WTC11 (cell line): ENCODE data around the gene KIRREL3.

Experiments used
- ETV6 ChIP-seq: sonication (generic); formaldehyde crosslinking; IDR thresholded peaks from 2 replicates; pipeline ENCODE4 v1.8.1; 2022; ENCODE audit warnings: mild to moderate bottlenecking, missing genetic modification reagents
- FOXK1 ChIP-seq: sonication (generic); formaldehyde crosslinking; IDR thresholded peaks from 2 replicates; pipeline ENCODE4 v1.8.0; 2022; ENCODE audit warnings: mild to moderate bottlenecking, moderate library complexity, missing genetic modification reagents
- NR1H2 ChIP-seq: sonication (generic); formaldehyde crosslinking; IDR thresholded peaks from 2 replicates; pipeline ENCODE4 v1.9.0; 2021; ENCODE audit warnings: mild to moderate bottlenecking, moderate library complexity, missing genetic modification reagents
- SP1 ChIP-seq: sonication (generic); formaldehyde crosslinking; conservative IDR thresholded peaks from 2 replicates; pipeline ENCODE4 v1.8.1; 2022; ENCODE audit warnings: missing genetic modification reagents
- USF1 ChIP-seq: sonication (generic); formaldehyde crosslinking; IDR thresholded peaks from 2 replicates; pipeline ENCODE4 v1.8.0; 2022; ENCODE audit warnings: mild to moderate bottlenecking, missing genetic modification reagents
- ZBTB21 ChIP-seq: sonication (generic); formaldehyde crosslinking; IDR thresholded peaks from 2 replicates; pipeline ENCODE4 v1.8.1; 2023; ENCODE audit warnings: mild to moderate bottlenecking, missing genetic modification reagents, borderline replicate concordance
- TF ChIP-seq, protein P1 (sequence below): sonication (generic); formaldehyde crosslinking; conservative IDR thresholded peaks from 2 replicates; pipeline ENCODE4 v1.8.1; 2022; ENCODE audit warnings: mild to moderate bottlenecking, missing genetic modification reagents
- TF ChIP-seq, protein P2 (sequence below): fragments of 200-600 bp; IDR thresholded peaks from 2 replicates; pipeline ENCODE4 v1.8.0; 2022; ENCODE audit warnings: antibody characterized with exemption
- TF ChIP-seq, protein P3 (sequence below): sonication (generic); formaldehyde crosslinking; IDR thresholded peaks from 2 replicates; pipeline ENCODE4 v1.8.0; 2022; ENCODE audit warnings: mild to moderate bottlenecking, missing genetic modification reagents

DNA sequence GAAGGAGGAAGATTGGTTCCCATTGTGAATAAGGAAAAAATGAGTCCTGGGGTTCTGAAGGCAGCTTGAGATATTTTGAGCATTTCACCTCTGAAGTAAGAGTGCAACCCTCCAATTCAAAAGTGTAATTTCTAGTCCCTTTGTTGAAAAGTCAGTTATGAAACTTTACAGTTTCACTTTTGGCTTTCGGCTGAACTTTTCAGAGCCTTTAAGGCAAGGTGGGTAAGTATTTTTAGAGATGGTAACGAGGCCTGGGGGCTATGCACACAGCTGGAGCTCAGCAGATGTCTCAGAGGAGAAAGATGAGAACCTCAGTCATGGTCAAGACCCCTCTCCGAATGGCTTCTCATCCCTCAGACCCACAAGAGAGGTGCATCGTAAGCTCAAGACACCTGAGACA, 267.6 kb downstream of the KIRREL3 start:
- TF ChIP-seq, protein P1, sequence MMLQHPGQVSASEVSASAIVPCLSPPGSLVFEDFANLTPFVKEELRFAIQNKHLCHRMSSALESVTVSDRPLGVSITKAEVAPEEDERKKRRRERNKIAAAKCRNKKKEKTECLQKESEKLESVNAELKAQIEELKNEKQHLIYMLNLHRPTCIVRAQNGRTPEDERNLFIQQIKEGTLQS = no peak
- TF ChIP-seq ETV6 (CRISPR knock-in tag) = no peak
- no peak for TF ChIP-seq USF1 (CRISPR knock-in tag)
- TF ChIP-seq FOXK1 (CRISPR knock-in tag) = no peak
- no peak for TF ChIP-seq SP1 (CRISPR knock-in tag)
- TF ChIP-seq, protein P2, sequence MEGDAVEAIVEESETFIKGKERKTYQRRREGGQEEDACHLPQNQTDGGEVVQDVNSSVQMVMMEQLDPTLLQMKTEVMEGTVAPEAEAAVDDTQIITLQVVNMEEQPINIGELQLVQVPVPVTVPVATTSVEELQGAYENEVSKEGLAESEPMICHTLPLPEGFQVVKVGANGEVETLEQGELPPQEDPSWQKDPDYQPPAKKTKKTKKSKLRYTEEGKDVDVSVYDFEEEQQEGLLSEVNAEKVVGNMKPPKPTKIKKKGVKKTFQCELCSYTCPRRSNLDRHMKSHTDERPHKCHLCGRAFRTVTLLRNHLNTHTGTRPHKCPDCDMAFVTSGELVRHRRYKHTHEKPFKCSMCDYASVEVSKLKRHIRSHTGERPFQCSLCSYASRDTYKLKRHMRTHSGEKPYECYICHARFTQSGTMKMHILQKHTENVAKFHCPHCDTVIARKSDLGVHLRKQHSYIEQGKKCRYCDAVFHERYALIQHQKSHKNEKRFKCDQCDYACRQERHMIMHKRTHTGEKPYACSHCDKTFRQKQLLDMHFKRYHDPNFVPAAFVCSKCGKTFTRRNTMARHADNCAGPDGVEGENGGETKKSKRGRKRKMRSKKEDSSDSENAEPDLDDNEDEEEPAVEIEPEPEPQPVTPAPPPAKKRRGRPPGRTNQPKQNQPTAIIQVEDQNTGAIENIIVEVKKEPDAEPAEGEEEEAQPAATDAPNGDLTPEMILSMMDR = no peak
- TF ChIP-seq, protein P3, sequence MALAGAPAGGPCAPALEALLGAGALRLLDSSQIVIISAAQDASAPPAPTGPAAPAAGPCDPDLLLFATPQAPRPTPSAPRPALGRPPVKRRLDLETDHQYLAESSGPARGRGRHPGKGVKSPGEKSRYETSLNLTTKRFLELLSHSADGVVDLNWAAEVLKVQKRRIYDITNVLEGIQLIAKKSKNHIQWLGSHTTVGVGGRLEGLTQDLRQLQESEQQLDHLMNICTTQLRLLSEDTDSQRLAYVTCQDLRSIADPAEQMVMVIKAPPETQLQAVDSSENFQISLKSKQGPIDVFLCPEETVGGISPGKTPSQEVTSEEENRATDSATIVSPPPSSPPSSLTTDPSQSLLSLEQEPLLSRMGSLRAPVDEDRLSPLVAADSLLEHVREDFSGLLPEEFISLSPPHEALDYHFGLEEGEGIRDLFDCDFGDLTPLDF (CRISPR knock-in tag) = no peak
- no peak for TF ChIP-seq NR1H2 (CRISPR knock-in tag)
- no peak for TF ChIP-seq ZBTB21 (CRISPR knock-in tag)
